GM12878 (cell line): ENCODE data around the gene KRT82.

ENCODE experiments used
- ASH2L ChIP-seq: fragments of 300-600, 200-600 bp; sonication (generic); IDR thresholded peaks from 2 replicates; pipeline ENCODE4 v1.6.1; 2017; ENCODE audit warnings: low read depth, mild to moderate bottlenecking, borderline replicate concordance
- DPF2 ChIP-seq: fragments of 450-650 bp; IDR thresholded peaks from 2 replicates; pipeline ENCODE4 v1.6.1; 2017; ENCODE audit warnings: mild to moderate bottlenecking
- HCFC1 ChIP-seq: fragments of 150-350 bp; IDR thresholded peaks from 2 replicates; pipeline ENCODE4 v1.6.1; 2014; ENCODE audit warnings: low read length
- HDAC2 ChIP-seq: fragments of 200-600 bp; sonication (generic); IDR thresholded peaks from 2 replicates; pipeline ENCODE4 v1.6.1; 2017
- POLR2A ChIP-seq: IDR thresholded peaks from 2 replicates; pipeline ENCODE4 v1.6.1; 2011; ENCODE audit warnings: low read depth, mild to moderate bottlenecking, low read length
- SUZ12 ChIP-seq: fragments of 200-600 bp; sonication (generic); IDR thresholded peaks from one replicate; pipeline ENCODE4 v1.6.1; 2018; ENCODE audit warnings: antibody characterized with exemption, mild to moderate bottlenecking; ENCODE audit not compliant: unreplicated experiment
- ZNF24 ChIP-seq: fragments of 450-650 bp; IDR thresholded peaks from 2 replicates; pipeline ENCODE4 v1.6.1; 2017; ENCODE audit warnings: antibody characterized with exemption, mild to moderate bottlenecking
- TF ChIP-seq, protein P1 (sequence below), 3 experiments: IDR thresholded peaks in 2 of 3; conservative IDR thresholded peaks in 1 of 3; 2 replicates each; pipeline ENCODE4 v1.5.1; 2011; ENCODE audit warnings: low read depth in 3 of 3, low read length in 3 of 3, mild to moderate bottlenecking in 3 of 3, control low read depth in 2 of 3, moderate library complexity in 2 of 3, inconsistent platforms in 1 of 3, mixed read lengths in 1 of 3; ENCODE audit not compliant: control insufficient read depth in 2 of 3, insufficient read depth in 1 of 3; ENCODE audit errors: extremely low read depth in 1 of 3
- TF ChIP-seq, protein P2 (sequence below): IDR thresholded peaks from 2 replicates; pipeline ENCODE4 v1.6.1; 2012; ENCODE audit warnings: low read depth, low read length, improper control_type of control experiment

- TF ChIP-seq, protein P1, sequence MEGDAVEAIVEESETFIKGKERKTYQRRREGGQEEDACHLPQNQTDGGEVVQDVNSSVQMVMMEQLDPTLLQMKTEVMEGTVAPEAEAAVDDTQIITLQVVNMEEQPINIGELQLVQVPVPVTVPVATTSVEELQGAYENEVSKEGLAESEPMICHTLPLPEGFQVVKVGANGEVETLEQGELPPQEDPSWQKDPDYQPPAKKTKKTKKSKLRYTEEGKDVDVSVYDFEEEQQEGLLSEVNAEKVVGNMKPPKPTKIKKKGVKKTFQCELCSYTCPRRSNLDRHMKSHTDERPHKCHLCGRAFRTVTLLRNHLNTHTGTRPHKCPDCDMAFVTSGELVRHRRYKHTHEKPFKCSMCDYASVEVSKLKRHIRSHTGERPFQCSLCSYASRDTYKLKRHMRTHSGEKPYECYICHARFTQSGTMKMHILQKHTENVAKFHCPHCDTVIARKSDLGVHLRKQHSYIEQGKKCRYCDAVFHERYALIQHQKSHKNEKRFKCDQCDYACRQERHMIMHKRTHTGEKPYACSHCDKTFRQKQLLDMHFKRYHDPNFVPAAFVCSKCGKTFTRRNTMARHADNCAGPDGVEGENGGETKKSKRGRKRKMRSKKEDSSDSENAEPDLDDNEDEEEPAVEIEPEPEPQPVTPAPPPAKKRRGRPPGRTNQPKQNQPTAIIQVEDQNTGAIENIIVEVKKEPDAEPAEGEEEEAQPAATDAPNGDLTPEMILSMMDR (IDR thresholded peaks at IDR 0.05 in 2 of 3, conservative IDR thresholded peaks at IDR 0.05 in 1 of 3; ENCODE audit: control insufficient read depth in 2 of 3, extremely low read depth in 1 of 3, insufficient read depth in 1 of 3, low read depth in 3 of 3, low read length in 3 of 3) = no peak
- TF ChIP-seq DPF2 (no peak), ZNF24 (no peak), HDAC2 (no peak), SUZ12 (no peak), POLR2A (no peak), HCFC1 (no peak), ASH2L (no peak)
- TF ChIP-seq, protein P2, sequence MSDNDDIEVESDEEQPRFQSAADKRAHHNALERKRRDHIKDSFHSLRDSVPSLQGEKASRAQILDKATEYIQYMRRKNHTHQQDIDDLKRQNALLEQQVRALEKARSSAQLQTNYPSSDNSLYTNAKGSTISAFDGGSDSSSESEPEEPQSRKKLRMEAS = no peak
Observed at GRCh38 chr12:52394836-52395405, 11.2 kb downstream of the KRT82 start.
